DMS53 (cell line): ENCODE results near the gene FAM222B.
A peak's percentile ranks its signal among the peaks of the same experiment; 100 is the strongest.
"Not testable (repeated sequence)": the region's sequence is repeated elsewhere in the genome, so short reads cannot be mapped to it uniquely, and the experiment has no call there.

Experiments used
- DNase-seq: peaks from one replicate; lab custom pipeline; 2025; lab: John Stamatoyannopoulos, UW

FAM222B gene, protein sequence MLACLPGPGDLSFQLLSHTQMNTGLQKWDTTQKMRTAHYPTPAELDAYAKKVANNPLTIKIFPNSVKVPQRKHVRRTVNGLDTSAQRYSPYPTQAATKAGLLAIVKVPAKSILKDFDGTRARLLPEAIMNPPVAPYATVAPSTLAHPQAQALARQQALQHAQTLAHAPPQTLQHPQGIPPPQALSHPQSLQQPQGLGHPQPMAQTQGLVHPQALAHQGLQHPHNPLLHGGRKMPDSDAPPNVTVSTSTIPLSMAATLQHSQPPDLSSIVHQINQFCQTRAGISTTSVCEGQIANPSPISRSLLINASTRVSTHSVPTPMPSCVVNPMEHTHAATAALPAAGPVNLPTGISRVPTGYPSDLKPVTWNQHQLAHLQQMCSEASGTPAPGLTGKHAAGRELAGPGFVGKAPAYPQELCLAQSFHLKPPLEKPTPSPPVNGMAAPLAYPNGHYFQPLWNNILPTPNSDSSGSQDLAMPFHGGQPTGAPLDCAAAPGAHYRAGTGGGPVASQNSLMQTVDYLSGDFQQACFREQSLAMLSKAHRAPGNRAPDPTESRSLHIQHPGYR

DNA sequence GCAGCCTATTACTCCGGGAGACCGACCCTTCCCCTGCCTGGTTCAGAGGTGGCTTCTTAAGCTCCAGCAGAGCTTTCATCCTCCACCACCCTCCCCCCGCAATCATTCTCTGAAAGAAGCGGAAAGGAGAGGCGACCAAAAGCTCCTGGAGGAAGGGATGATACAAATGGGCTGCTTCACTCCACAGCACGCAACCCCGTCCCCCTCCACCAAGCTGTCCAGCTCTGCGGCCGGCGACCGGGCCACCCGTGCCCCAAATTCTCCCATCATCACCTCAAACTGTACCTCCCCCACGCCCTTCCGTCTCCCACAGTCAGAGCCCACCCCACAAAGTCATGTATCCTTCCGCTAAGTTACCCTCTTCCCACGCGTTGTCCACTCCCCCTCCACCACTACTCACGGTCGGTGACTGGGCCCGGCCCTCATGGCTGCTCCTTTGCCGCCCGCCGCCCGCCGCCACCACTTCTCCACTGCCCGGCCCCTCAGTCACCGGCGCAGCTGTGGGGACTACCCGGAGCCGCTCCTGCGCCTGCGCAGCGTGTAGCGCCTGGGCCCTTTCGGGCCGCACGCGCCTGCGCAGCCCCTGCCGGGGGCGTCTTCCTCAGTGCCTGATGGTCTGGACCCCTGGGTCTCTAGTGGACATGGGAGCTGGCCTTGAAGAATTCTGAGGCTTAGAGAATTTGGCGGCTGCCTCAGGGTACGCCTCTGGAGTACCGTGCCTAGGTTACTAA lies at the start of gene FAM222B:
Gene FAM222B (minus strand): TSS at position 509 of the 731 bp plus-strand sequence. CDS start 76,123 bp downstream, outside the sequence.
- peak; percentile 89 for DNase-seq

DNA sequence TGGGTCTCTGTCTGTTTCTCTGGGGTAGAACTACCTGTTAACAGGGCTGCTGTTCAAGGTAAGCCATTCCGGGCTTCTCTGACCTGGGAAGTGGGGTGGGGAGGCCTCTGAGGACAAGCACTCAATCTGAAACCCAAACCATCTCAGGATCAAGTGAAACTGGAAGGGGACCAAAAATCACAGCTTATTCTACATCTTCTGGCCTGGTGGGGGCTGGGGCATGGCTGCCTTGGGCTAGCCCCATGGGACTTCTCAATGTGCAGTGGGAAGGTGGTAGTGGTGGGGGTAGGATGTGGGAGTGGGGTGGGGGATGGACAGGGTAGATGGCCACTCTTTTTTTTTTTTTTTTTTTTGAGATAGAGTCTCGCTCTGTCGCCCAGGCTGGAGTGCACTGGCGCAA lies 49.4 kb upstream of the FAM222B start:
- no peak for DNase-seq

DNA sequence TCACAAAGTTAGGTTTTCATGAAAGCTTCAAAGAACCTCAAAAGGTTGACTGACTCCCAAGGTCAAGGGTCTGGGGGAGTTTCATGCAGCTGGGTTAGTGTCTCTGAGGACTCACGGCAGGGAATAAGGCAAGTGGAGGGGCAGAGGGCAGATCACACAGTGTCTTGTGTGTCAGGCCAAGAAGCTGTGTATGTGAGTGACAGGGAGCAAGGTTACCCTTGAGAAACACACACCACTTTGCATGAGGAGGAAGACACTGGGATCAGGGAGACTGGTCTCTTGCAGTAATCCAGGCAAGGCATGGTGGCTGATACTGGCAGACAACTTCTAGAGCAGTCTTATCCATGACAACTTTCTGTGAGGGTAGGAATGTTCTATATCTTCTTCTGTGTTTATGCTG lies 48.6 kb upstream of the FAM222B start:
- DNase-seq, result no peak

DNA sequence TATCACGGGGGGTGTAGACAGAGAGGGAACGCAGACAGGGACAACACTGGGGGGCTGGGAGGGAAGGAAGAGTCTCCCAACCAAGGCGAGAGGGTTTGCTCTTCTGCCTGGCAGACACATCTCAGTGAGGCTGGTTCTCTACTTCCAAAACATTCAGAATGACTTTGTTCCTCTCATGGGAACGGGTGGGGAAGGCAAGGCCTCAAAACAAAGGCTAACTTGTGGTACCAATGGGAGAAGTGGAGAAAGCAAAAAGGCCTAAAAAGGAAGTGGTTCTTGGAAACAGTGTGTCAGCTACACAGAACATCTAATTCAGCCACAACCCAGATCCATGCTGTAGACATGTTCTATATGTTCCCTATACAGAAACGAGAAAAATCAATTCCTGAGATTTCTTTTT lies 47.4 kb upstream of the FAM222B start:
- DNase-seq, result no peak

DNA sequence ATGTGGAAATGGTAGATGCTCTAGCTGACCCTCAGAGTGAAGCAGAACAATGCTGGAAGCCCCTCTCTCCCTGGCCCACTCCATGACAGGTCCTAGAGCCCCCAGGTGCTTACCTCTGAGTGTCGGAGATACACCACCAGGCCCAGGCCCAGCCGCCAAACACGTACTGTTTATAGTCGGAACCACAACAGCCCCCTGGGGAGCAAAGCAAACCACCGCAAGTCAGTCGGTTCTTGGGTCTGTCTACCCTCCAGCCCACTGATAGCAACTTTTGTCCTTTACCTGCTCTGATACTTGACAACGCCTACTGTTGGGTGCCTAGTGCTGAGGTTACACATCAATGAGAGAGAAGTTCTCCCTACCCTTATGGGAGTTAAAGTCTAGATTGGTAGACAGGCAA lies 46.2 kb upstream of the FAM222B start:
- DNase-seq, result no peak

DNA sequence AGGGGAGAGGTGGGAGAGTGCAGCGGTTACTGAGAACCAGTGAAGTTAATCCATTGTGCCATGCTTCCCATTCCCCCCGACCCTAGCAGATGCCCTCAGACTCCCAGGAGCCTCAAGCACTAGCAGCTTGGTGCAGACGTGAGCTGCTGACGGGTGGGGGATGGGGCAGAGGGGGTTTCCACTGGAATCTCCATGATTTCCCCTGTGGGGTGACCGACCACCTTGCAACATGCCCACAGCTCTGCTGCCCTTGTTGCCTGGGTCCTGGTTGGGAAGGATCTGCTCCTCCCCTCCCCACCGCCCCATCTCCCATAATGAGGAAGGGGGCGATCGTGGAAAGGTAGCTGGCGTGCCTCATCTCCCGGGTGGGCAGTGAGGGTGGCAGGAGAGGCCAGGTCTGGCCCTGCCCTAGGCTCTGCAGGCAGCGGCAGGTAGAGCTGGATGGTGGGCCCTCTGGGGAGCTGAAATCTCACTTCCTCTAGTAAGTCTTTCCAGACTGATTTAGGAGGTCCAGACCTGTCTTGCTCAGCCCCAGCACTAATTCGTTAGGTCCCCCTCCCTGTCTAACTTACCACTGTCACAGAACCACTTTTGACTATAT lies 45.4 kb upstream of the FAM222B start:
- no peak for DNase-seq

DNA sequence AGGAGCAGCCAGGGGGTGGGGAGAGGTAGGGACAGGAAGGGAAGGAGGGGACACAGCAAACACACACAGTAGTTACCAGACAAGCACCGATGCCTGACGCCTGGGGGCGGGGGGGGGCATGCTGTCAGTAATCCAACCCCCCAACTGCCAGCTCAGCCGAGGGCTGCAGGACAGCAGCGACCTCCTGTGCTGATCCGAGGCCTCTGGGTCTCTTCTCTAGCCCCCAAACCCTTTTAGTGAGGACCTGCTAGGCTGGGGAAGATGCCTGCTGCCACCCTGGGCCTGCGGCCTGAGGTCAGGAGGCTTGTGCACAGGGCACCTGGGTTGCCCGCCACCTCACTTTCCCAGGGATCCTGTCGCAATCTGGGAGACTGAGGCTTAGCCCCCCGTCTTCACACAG lies 43.4 kb upstream of the FAM222B start:
- no peak for DNase-seq

DNA sequence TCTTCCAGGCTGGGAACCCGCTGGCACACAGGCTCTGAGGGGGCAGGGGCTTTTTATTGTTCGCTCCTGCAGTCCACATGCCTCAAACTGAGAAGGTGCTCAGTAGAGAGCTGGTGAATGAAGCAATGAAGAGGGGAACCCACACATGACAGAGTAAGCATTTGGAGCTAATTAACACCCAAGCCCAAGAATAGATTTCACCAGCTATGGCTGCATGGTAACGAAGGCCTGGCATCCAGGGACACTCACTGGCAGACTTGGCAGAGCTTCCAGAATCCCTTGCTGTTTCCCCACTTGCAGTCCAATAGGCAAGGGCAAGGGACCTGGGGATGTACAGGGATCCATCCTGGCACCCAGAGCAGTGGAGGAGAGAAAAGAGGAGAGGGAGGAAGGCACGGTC lies 42.8 kb upstream of the FAM222B start:
- no peak for DNase-seq

DNA sequence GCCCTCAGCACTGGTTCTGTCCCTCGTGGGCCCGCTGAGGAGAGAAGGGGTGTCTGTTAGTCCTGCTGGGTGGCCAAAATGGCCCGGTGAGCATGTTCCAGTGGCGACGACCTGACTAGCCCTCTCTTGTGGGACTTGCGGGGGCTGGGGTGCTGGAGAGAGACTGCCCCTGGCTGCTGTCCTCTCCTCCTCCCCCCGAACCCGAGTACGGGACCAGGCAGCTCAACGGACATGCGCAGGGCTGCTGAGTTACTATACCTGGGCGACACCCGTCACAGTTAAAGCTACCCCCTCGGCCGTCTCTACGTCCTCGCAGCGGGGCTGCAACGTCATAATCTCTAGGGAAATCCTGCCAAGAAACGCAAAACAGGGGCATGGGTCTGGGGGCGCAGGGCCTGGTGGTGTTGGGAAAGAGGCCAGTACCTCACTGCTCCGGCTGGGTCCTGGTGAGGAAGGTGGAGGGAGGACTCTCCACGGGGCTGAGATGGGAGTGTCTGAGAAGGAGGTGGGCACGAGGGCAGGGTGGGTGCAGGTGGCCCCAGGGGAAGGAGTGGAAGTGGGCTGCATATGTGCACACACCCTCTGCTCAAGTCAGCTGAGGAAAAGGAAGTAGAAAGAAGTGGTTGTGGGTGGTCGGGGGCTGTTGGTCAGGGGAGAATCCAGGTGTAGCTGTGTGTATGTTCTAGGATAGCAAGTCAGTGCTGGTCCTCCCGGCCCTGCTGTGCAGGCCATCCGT lies 41.5 kb upstream of the FAM222B start:
- DNase-seq, result no peak

DNA sequence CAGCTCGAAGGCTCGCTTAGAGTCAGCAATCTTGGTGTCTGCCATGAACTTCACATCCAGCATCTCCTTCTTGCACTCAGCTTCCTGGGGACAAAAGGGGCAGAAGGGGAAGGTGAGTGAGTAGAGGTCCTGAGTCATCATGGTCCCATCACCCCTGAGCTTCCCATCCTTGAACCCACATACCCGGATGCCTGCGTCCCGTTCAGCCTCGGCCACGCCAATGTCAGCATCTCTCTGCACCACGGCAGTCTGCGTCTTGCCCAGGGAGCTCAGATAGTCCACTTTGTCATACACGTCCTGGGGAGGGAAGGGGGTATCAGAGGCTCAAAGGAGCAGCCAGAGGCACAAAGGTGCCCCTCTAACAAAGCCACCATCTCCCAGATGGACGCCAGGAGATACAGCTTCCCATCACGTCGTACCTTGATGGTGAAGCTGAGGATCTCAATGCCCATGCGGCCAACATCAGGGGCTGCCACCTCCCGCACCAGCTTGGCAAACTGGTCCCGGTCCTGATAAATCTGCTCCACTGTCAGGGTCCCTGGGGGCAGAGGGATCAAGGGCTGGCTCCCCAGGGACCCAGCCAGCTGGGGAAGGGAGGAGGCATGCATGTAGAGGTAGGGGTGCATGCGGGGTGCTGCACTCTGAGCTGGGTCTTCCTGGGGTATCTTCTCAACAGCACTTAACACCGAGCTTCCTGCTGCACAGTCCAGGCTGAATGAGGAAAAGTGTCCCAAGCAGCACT lies 39.7 kb upstream of the FAM222B start:
- DNase-seq, result no peak

DNA sequence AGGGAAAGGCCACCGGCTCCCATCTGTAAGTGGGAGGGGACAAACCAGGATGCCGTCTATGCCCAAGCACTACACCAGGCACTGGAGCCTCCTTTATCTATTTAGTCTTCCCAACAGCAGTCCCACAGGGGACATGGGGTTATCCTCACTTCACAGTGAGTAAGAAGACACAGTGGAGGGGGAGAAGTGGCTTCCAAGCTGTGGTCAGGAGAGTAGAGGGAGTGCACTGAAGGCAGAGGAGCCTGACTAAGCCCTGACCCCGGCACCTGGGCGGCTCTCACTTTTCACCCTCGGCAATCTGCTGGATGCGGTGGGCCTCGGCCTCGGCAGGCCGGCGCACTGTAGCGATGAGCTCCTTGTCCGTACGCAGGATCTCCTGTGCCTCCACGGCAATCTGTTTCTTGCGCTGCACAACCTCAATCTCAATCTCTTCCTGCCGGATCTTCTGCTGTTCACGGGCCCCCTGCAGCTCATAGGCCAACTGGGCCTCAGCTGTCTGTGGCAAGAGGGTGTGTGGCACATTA lies 39.0 kb upstream of the FAM222B start:
- no peak for DNase-seq

DNA sequence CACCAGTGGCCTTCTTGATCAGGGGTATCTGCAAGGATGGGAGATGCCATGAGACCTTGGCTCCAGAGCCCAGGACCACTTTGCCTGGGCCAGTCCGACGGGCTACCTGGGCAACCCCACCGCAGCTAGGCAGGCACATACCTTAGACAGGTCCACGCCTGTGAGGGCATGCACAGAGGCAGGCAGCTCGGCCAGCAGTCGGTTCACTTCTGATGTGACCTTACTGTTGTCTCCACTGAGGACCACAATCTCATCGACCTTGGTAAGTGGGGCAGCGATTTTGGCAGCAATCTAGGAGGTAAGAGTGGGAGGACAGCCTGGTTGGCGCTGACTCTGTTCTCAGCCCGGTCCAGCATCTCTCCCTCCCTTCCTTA lies 38.0 kb upstream of the FAM222B start:
- no peak for DNase-seq

DNA sequence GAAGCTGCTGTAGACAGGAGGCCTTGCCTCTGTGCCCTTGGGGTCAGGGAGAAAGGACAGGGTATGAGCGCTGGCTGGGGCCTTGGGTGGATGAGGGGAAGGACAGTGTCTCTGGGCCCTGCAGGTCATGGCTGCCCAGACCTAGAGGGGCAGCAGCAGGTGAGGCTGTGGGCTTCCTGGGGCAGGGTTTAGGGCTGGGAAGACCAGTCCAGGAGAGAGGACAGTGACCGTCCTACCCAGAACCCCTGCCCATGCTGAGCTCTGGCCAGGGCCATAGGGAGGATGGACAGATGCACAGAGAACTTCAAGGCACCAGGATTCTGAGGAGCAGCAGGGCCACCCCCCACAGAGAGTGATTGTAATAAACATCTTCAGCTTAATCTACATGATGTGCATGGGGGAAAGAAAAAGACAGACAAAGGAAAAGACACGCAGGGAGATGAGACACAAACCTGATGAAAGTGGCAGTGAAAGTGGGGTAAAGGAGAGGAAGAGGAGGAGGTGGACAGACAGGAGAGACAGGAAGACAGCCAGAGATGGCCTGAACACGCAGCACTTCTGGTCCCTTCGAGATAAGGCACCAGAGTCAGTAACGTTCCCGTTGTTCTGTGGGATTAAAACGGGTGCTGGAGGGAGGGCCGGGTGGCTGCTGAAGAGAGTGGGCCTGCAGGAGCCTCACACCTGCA lies 37.4 kb upstream of the FAM222B start:
- DNase-seq, result no peak

DNA sequence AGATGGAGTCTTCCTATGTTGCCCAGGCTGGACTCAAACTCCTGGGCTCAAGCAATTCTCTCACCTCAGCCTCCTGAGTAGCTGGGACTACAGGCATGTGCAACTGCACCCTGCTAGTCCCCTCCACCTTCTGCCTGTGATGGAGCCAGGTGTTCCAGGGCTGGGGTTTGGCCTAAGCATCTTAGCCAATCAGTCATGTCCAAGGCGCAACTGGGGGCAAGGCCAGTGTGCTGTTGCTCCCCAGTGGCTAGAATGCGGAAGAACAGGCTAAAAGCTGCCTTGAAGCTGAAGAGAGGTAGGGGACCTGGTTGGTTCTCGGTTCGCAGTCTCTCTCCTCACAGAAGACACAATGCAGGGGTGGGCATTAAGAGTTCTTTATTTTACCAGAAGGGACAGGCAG lies 36.4 kb upstream of the FAM222B start:
- DNase-seq, result peak; percentile 66

DNA sequence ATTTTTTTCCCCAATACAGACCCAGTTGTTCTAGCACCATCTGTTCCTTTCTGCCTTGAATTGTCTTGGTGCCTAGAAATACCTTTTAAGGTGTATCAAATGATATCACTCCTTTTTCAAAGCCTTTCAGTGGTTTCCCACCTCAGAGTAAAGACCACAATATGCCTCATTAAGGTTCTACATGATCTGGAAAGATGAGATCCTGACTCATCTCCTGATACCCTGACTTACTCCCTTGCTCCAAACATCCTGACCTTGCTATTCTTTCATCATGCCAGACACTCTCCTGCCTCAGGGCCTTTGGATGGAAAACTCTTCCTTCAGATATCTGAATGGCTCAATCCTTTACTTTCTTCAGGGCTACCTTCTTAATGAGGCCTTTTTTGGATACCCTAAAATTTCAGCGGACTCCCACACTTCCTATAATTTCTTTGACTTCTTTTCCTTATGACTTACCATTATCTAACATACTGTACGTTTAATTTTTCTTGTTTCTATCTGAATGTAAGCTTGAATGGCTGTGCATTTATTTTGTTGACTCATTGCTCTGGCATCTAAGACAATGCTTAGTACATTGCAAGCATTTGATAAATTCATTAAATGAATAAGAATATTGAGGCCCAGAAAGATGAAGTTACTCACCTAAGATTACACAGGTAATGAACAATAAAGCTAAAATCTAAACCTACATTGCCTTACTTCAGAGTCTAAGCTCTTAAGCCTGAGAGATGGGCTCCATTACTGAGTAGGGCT lies 35.7 kb upstream of the FAM222B start:
- DNase-seq, result no peak

DNA sequence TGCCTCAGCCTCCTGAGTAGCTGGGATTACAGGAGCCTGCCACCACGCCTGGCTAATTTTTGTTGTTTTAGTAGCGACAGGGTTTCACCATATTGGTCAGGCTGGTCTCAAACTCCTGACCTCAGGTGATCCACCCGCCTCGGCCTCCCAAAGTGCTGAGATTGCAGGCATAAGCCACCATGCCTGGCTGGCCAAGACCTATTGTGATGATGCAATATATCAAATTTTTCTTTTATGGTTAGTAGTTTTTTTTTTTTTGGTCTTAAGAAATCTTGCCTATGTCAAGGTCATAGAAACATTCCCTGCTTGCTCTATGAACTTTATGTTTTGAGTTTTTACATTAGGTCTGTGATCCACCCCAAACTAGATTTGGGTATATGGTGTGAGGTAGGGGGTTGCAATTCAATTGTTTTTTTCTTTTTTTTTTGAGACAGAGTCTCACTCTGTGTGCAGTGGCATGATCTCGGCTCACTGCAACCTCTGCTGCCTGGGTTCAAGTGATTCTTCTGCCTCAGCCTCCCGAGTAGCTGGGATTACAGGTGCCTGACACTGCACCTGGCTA lies 34.6 kb upstream of the FAM222B start:
- DNase-seq, result not testable (repeated sequence)

DNA sequence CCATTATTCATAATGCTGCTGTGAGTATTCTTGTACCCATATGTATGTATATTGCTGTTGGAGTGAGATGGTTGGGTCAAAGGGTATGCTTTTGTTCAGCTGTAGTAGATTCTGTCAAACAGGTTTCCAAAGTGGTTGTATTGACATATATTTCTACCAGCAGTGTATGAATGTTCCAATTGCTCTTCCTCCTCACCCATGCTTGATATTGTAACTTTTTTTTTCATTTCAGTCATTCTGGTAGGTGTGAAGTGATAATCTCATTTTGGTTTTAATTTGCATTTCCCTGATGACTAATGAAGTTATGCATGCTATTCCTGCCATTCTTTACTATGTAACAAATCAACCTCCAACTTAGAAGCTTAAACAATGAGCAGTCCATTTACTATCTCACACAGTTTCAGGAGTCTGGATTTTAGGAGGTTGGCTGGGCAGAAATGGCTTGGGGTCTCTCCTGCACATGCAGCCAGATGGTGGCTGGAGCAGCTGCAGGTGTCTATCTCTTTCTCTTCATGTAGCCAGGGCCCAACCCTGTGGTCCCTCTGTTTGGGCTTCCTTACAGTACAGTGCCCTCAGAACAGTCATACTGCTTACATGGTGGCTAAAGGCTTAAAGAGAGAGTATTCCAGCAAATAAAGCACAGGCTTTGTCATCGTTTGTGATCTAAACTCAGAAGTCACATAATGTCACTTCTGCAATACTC lies 33.4 kb upstream of the FAM222B start:
- peak; percentile 15 for DNase-seq

DNA sequence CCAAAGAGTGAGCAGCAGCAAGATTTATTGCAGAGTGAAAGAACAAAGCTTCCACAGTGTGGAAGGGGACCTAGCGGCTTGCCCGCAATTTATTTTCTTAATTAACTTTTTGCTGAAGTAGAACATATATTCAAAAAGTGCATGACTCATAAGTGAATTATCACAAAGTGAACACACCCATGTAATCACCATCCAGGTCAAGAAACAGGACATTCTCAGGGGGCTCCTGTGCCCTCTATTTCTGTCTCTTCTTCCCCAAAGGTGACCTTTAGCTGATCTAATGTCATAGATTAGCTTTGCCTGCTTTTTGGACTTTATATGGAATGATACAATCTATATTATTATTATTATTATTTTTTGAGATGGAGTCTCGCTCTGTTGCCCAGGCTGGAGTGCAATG lies 32.2 kb upstream of the FAM222B start:
- no peak for DNase-seq

DNA sequence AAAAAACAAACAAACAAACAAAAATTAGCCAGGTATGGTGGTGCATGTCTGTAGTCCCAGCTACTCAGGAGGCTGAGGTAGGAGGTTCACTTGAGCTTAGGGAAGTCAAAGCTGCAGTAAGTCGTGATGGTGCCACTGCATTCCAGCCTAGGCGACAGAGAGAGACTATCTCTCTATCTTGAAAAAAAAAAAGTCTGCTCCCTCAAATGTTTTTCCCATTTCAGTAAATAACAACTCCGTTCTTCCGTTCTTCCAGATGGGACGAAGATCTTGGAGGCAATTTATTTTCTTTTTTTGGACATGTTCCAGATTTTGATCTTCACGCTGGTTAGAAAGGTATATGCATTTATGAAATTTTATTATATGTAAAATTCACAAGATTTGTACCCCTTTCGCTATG lies 31.2 kb upstream of the FAM222B start:
- no peak for DNase-seq
